PC-9 (cell line): ENCODE data around the gene LRRK1.

ENCODE experiments used
- EZH2 ChIP-seq: fragments of 200-600 bp; sonication (generic); IDR thresholded peaks from 2 replicates; pipeline ENCODE4 v1.8.0; 2017; ENCODE audit warnings: antibody characterized with exemption, low read depth
- TF ChIP-seq, protein P1 (sequence below): fragments of 200-600 bp; sonication (generic); conservative IDR thresholded peaks from 2 replicates; pipeline ENCODE4 v1.6.1; 2017; ENCODE audit warnings: mixed run types, antibody characterized with exemption, mild to moderate bottlenecking, moderate library complexity

- TF ChIP-seq, protein P1, sequence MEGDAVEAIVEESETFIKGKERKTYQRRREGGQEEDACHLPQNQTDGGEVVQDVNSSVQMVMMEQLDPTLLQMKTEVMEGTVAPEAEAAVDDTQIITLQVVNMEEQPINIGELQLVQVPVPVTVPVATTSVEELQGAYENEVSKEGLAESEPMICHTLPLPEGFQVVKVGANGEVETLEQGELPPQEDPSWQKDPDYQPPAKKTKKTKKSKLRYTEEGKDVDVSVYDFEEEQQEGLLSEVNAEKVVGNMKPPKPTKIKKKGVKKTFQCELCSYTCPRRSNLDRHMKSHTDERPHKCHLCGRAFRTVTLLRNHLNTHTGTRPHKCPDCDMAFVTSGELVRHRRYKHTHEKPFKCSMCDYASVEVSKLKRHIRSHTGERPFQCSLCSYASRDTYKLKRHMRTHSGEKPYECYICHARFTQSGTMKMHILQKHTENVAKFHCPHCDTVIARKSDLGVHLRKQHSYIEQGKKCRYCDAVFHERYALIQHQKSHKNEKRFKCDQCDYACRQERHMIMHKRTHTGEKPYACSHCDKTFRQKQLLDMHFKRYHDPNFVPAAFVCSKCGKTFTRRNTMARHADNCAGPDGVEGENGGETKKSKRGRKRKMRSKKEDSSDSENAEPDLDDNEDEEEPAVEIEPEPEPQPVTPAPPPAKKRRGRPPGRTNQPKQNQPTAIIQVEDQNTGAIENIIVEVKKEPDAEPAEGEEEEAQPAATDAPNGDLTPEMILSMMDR = no peak
- no peak for TF ChIP-seq EZH2
Measured at GRCh38 chr15:100875976-100876375, 43.2 kb upstream of the LRRK1 start.
